GM12864 (cell line): ENCODE measurements around the gene APOBEC3B.
A peak's percentile ranks its signal among the peaks of the same experiment; 100 is the strongest.

Source experiments
- DNase-seq: peaks from one replicate; pipeline ENCODE4 v3.0.0-alpha.2; 2011; ENCODE audit warnings: low read depth
- H3K4me3 ChIP-seq: 2 replicates; pipeline ENCODE4 v1.5.1; 2011; ENCODE audit warnings: mild to moderate bottlenecking, low read depth, low read length, control low read depth
- TF ChIP-seq, protein P1 (sequence below): IDR thresholded peaks from 2 replicates; pipeline ENCODE4 v1.5.1; 2011; ENCODE audit warnings: low read depth, mild to moderate bottlenecking, moderate library complexity, low read length, control low read depth, inconsistent platforms; ENCODE audit errors: missing control alignments

APOBEC3B gene

DNA sequence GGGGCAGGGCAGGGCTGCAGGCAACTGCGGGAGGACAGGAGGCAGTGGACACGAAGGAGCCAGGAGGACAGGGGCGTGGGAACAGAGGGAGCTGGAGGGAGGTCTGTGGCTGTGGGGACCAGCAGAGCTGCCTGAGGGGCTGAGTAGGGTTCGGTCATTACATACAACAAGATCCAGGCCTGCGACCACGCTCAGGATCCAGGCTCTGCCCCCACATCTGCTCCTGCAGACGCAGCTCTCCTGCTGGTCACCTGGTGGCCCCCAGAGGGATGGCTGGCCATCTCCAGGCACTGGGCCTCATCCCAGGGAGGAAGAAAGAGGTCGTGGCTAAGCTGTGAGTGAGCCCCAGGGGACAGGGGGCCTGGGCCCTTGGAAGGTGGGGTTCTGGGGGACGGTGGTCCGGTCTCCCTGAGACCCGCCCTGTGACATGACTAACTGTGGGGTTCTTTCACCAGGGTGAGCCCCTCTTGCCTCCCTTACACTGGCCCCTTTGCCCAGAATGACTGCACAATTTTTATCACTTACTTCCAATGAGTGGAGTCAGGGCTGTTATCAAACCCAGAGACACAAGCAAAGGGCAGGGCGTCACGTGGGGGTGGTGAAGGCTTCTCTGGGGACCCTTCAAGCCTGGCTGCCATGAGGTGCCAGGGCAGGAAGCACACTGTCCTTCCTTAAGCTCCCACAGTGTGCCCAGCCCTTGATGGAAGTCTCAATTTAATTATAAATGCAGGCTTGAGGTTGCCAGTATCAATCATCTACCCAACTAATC is 31.4 kb upstream of the APOBEC3B start:
- H3K4me3 ChIP-seq: no peak overlapping the region
- no peak for DNase-seq

DNA sequence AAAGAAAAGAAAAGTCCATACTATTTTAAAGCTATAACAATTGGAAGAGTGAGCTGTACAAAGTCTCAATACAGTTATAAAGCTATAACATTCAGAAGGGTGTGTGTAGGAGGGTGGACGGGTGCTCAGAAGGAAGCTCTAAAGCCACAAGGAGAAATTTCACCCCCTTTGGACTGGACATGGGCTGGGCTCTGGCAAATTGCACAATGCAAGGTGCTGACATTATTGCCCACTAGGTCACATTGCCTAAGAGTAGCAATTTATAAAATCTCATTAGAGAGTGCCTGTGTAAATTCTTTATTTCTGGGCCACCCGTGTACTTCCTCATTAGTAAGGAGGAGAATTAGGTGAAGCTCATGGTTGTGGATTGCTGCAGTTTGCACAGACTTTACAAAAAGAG is 30.4 kb upstream of the APOBEC3B start:
- DNase-seq: no peak
- TF ChIP-seq, protein P1, sequence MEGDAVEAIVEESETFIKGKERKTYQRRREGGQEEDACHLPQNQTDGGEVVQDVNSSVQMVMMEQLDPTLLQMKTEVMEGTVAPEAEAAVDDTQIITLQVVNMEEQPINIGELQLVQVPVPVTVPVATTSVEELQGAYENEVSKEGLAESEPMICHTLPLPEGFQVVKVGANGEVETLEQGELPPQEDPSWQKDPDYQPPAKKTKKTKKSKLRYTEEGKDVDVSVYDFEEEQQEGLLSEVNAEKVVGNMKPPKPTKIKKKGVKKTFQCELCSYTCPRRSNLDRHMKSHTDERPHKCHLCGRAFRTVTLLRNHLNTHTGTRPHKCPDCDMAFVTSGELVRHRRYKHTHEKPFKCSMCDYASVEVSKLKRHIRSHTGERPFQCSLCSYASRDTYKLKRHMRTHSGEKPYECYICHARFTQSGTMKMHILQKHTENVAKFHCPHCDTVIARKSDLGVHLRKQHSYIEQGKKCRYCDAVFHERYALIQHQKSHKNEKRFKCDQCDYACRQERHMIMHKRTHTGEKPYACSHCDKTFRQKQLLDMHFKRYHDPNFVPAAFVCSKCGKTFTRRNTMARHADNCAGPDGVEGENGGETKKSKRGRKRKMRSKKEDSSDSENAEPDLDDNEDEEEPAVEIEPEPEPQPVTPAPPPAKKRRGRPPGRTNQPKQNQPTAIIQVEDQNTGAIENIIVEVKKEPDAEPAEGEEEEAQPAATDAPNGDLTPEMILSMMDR: no peak
- H3K4me3 ChIP-seq: no peak overlapping the region

More for the DNA sequence above, 31.4 kb upstream of the APOBEC3B start:
- TF ChIP-seq, protein P1: no peak

DNA sequence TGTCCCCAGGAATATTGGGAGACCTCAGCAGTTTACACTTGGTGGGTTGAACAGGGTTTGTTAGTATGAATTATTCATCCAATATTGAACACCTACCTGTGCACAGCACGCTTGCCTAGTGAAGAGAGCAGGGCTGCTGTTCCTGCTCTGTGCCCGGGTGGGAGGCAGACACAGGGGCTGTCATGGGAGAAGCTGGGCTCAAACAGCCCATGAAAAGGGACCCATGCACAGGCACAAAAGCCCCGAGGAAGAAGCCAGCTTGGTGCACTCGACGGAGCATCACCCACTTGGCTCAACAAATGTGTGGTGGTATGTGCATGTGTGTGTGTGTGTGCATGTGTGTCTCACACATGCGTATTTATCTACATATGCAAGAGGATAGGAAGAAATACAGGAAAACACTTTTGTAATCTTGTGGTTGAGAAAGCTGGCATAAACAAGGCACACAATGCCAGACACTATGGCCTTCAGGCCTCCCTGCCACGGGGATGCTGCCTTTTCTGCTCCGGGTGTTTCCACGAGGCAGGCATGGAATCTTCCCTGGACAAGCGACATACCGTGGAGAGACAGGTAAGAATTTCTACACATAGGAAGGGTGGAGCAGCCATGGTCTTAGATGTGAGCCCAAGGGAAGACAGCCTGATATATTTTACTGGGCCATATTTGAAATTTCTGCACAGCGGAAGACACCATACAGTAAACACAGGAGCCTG is 29.7 kb upstream of the APOBEC3B start:
- TF ChIP-seq, protein P1: no peak
- DNase-seq: no peak
- H3K4me3 ChIP-seq: no peak overlapping the region

- DNase-seq: no peak
- TF ChIP-seq, protein P1: no peak
- no peak overlapping the region; the same call in 1 of the 2 replicates for H3K4me3 ChIP-seq
These were observed 29.1 kb upstream of the APOBEC3B start for GRCh38 chr22:38953091-38953490.

GRCh38 chr22:38953577-38954413 is 28.4 kb upstream of the APOBEC3B start:
- TF ChIP-seq, protein P1: no peak
- H3K4me3 ChIP-seq: peak overlapping the region; percentile 41
- peak; percentile 91 for DNase-seq

GRCh38 chr22:38954414-38955043 is 27.6 kb upstream of the APOBEC3B start:
- H3K4me3 ChIP-seq: no peak overlapping the region
- TF ChIP-seq, protein P1: no peak
- DNase-seq: no peak
